Endothelial cell (in vitro differentiated cells): ENCODE measurements around the gene LRRC41. TPM values are rescaled to one million over a fixed set of nuclear protein-coding genes. Genes with fewer than 3 reads are reported as not detected.
"Not testable (repeated sequence)": the region's sequence is repeated elsewhere in the genome, so short reads cannot be mapped to it uniquely, and the experiment has no call there.

Experiments
- DNase-seq: peaks from one replicate; pipeline ENCODE4 v3.0.0; 2021; ENCODE audit warnings: low spot score
- H3K27ac Mint-ChIP-seq: one replicate; pipeline ENCODE4 v1.8.0; 2021; ENCODE audit warnings: mixed read lengths, inconsistent platforms; ENCODE audit not compliant: unreplicated experiment
- H3K27me3 Mint-ChIP-seq: one replicate; pipeline ENCODE4 v1.8.0; 2021; ENCODE audit warnings: mild to moderate bottlenecking, moderate library complexity, mixed read lengths, inconsistent platforms; ENCODE audit not compliant: unreplicated experiment
- H3K36me3 Mint-ChIP-seq: one replicate; pipeline ENCODE4 v1.8.0; 2021; ENCODE audit warnings: mild to moderate bottlenecking, low read depth, mixed read lengths, inconsistent platforms; ENCODE audit not compliant: unreplicated experiment
- H3K4me1 Mint-ChIP-seq: one replicate; pipeline ENCODE4 v1.8.0; 2021; ENCODE audit warnings: mild to moderate bottlenecking, mixed read lengths, inconsistent platforms; ENCODE audit not compliant: unreplicated experiment
- H3K4me3 Mint-ChIP-seq: one replicate; pipeline ENCODE4 v1.8.0; 2021; ENCODE audit warnings: mild to moderate bottlenecking, mixed read lengths, inconsistent platforms; ENCODE audit not compliant: unreplicated experiment
- H3K9me3 Mint-ChIP-seq: one replicate; pipeline ENCODE4 v1.8.0; 2021; ENCODE audit warnings: mixed read lengths, inconsistent platforms; ENCODE audit not compliant: unreplicated experiment
- total RNA-seq: library from RNA; stranded (reverse); fragmentation: NEBNext Ultra II Directional; extraction: Animal tissue kit (Norgen Biotek cat#: 25700); gene quantifications from one replicate; pipeline ENCODE4 v1.2.1, GENCODE V29; 2021; ENCODE audit not compliant: unreplicated experiment
- TF ChIP-seq, protein P1 (sequence below): fragments of 200-600 bp; sonication (generic); IDR thresholded peaks from one replicate; pipeline ENCODE4 v1.5.0; 2021; ENCODE audit warnings: antibody characterized with exemption; ENCODE audit not compliant: unreplicated experiment

Gene LRRC41
- total RNA-seq, 1 donor from 2014 or later, result 73.5 TPM

- no peaks in the 10 kb centered on the region for H3K4me1 Mint-ChIP-seq
- no peak overlapping the region for H3K27ac Mint-ChIP-seq
- H3K9me3 Mint-ChIP-seq, result no peaks in the 10 kb centered on the region
Measured at GRCh38 chr1:46242918-46243317, 60.5 kb downstream of the LRRC41 start.

DNA sequence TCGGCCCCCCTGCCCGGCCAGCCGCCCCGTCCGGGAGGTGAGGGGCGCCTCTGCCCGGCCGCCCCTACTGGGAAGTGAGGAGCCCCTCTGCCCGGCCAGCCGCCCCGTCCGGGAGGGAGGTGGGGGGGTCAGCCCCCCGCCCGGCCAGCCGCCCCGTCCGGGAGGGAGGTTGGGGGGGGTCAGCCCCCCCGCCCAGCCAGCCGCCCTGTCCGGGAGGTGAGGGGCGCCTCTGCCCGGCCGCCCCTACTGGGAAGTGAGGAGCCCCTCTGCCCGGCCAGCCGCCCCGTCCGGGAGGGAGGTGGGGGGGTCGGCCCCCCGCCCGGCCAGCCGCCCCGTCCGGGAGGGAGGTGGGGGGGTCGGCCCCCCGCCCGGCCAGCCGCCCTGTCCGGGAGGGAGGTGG, 61.7 kb downstream of the LRRC41 start:
- Mint-ChIP-seq H3K36me3 (peaks cover 11% of the 10 kb centered on the region), H3K27me3 (peaks cover 13% of the 10 kb centered on the region)
- H3K9me3 Mint-ChIP-seq, H3K27ac Mint-ChIP-seq, H3K4me3 Mint-ChIP-seq, H3K4me1 Mint-ChIP-seq, DNase-seq: not testable (repeated sequence)

More at GRCh38 chr1:46242918-46243317, 60.5 kb downstream of the LRRC41 start:
- H3K27me3 Mint-ChIP-seq, result peaks cover 13% of the 10 kb centered on the region
- TF ChIP-seq, protein P1, sequence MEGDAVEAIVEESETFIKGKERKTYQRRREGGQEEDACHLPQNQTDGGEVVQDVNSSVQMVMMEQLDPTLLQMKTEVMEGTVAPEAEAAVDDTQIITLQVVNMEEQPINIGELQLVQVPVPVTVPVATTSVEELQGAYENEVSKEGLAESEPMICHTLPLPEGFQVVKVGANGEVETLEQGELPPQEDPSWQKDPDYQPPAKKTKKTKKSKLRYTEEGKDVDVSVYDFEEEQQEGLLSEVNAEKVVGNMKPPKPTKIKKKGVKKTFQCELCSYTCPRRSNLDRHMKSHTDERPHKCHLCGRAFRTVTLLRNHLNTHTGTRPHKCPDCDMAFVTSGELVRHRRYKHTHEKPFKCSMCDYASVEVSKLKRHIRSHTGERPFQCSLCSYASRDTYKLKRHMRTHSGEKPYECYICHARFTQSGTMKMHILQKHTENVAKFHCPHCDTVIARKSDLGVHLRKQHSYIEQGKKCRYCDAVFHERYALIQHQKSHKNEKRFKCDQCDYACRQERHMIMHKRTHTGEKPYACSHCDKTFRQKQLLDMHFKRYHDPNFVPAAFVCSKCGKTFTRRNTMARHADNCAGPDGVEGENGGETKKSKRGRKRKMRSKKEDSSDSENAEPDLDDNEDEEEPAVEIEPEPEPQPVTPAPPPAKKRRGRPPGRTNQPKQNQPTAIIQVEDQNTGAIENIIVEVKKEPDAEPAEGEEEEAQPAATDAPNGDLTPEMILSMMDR, result no peak
- peaks cover 11% of the 10 kb centered on the region for H3K36me3 Mint-ChIP-seq
- no peak for DNase-seq
- H3K4me3 Mint-ChIP-seq, result no peak overlapping the region

DNA sequence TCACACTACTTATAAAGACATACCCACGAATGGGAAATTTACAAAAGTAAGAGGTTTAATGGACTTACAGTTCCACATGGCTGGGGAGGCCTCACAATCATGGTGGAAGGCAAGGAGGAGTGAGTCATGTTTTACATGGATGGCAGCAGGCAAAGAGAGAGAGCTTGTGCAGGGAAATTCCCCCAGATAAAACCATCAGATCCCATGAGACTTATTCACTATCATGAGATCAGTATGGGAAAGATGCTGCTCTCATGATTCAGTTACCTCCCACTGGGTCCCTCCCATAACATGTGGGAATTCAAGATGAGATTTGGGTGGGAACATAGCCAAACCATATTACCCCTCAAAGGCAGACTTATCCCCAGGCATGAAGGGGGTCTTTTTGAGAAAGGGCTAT, 64.6 kb downstream of the LRRC41 start:
- DNase-seq, H3K9me3 Mint-ChIP-seq, H3K27ac Mint-ChIP-seq, H3K4me1 Mint-ChIP-seq, H3K4me3 Mint-ChIP-seq: not testable (repeated sequence)
- Mint-ChIP-seq H3K27me3 (peaks cover 10% of the 10 kb centered on the region), H3K36me3 (peaks cover 11% of the 10 kb centered on the region)

GRCh38 chr1:46236882-46237281, 66.5 kb downstream of the LRRC41 start:
- Mint-ChIP-seq H3K27ac (no peak overlapping the region), H3K27me3 (peaks cover 7% of the 10 kb centered on the region)

DNA sequence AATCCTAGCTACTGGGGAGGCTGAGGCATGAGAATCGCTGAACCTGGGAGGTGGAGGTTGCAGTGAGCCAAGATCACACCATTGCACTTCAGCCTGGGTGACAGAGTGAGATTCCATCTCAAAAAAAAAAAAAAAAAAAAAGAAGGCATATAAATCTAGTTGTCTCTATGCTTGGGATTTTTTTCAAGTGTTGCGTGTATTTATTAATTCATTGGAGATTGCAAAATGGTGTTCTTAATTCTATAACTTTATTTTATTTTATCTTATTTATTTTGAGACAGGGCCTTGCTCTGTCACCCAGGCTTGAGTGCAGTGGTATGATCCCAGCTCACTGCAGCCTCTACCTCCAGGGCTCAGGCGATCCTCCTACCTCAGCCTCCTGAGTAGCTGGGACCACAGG, 72.2 kb downstream of the LRRC41 start:
- not testable (repeated sequence) for H3K4me1 Mint-ChIP-seq, DNase-seq, H3K9me3 Mint-ChIP-seq, H3K36me3 Mint-ChIP-seq, H3K27ac Mint-ChIP-seq, H3K4me3 Mint-ChIP-seq, H3K27me3 Mint-ChIP-seq

More at GRCh38 chr1:46236882-46237281, 66.5 kb downstream of the LRRC41 start:
- Mint-ChIP-seq H3K9me3 (no peaks in the 10 kb centered on the region), H3K4me1 (peaks cover 4% of the 10 kb centered on the region), H3K4me3 (no peak overlapping the region), H3K36me3 (peaks cover 11% of the 10 kb centered on the region)
- no peak for DNase-seq
- TF ChIP-seq, protein P1, result no peak

Other genes with a start within 250 kb of the LRRC41 start
- gene PIK3R3, start 171.0 kb downstream of the LRRC41 start, total RNA-seq, result 38.1 TPM
- gene TSPAN1, start 128.5 kb downstream of the LRRC41 start, total RNA-seq, result 1.1 TPM
- not detected for gene P3R3URF, start 127.1 kb downstream of the LRRC41 start, total RNA-seq
- 37.8 TPM for gene POMGNT1, start 105.2 kb downstream of the LRRC41 start, total RNA-seq
- 0.41 TPM for gene LURAP1, start 100.3 kb downstream of the LRRC41 start, total RNA-seq
- 9.3 TPM for gene RAD54L, start 55.9 kb downstream of the LRRC41 start, total RNA-seq
- gene UQCRH, start 82 bp upstream of the LRRC41 start, total RNA-seq, result 317 TPM
- gene NSUN4, start 37.2 kb upstream of the LRRC41 start, total RNA-seq, result 27.8 TPM
- 2.7 TPM for gene FAAH, start 90.7 kb upstream of the LRRC41 start, total RNA-seq
- not detected for gene DMBX1, start 186.2 kb upstream of the LRRC41 start, total RNA-seq
- not detected for gene KNCN, start 248.0 kb upstream of the LRRC41 start, total RNA-seq